Panc1 (cell line): ENCODE measurements around the gene DELE1. TPM values are rescaled to one million over a fixed set of nuclear protein-coding genes. Genes with fewer than 3 reads are reported as not detected.

ENCODE experiments used
- ATAC-seq: fragments of 200-7000 bp; cut with Tn5 transposase; 2 replicates; pipeline ENCODE4 v1.9.1; 2020; ENCODE audit warnings: mild to moderate bottlenecking, moderate library complexity
- BruUV-seq: library from RNA; stranded (reverse); fragments of 400-500 nt; replicated peaks from 2 replicates; lab custom pipeline; 2021; lab: Mats Ljungman, UMichigan
- CTCF ChIA-PET: fragments of 300-600 bp; sonication (Branson Sonifier 250); formaldehyde crosslinking; loops from one replicate; lab custom pipeline; 2022; ENCODE audit warnings: antibody characterized with exemption; lab: Charles Lee
- POLR2A ChIA-PET: fragments of 300-600 bp; sonication (Branson Sonifier 250); formaldehyde crosslinking; loops from one replicate; lab custom pipeline; 2022; ENCODE audit warnings: antibody characterized with exemption; lab: Charles Lee
- DNase-seq: peaks from one replicate; pipeline ENCODE4 v3.0.0-alpha.2; 2010; ENCODE audit warnings: low read depth, low spot score
- H3K27ac ChIP-seq: 2 replicates; pipeline ENCODE4 v1.5.1; 2011; ENCODE audit warnings: mild to moderate bottlenecking, low read length, inconsistent platforms
- H3K27me3 ChIP-seq: fragments of 200-500 bp; sonication (Bioruptor generic); 2 replicates; pipeline ENCODE4 v1.6.0; 2014; ENCODE audit warnings: low read length, inconsistent platforms; ENCODE audit not compliant: control insufficient read depth, insufficient read depth
- H3K36me3 ChIP-seq: fragments of 200-500 bp; sonication (Bioruptor generic); 2 replicates; pipeline ENCODE4 v1.5.1; 2014; ENCODE audit warnings: inconsistent platforms, mild to moderate bottlenecking, low read length, moderate library complexity; ENCODE audit not compliant: control insufficient read depth, insufficient read depth
- H3K4me1 ChIP-seq: 2 replicates; pipeline ENCODE4 v1.5.1; 2011; ENCODE audit warnings: inconsistent platforms, mild to moderate bottlenecking, low read length, moderate library complexity; ENCODE audit not compliant: control insufficient read depth, insufficient read depth
- H3K4me3 ChIP-seq, 2 experiments: 2 replicates each; pipeline ENCODE4 v1.5.1; 2011 to 2012; ENCODE audit warnings: low read depth in 2 of 2, low read length in 2 of 2, mild to moderate bottlenecking in 2 of 2, inconsistent platforms in 1 of 2, moderate library complexity in 1 of 2
- H3K9me3 ChIP-seq: fragments of 200-500 bp; sonication (Bioruptor generic); 2 replicates; pipeline ENCODE4 v1.5.1; 2014; ENCODE audit warnings: low read depth, mild to moderate bottlenecking, inconsistent platforms, low read length, moderate library complexity; ENCODE audit not compliant: control insufficient read depth, insufficient read depth
- POLR2AphosphoS5 ChIP-seq: IDR thresholded peaks from 2 replicates; pipeline ENCODE4 v1.6.1; 2012; ENCODE audit warnings: mild to moderate bottlenecking, low read depth, low read length, moderate library complexity
- SIN3A ChIP-seq: IDR thresholded peaks from 2 replicates; pipeline ENCODE4 v1.6.1; 2012; ENCODE audit warnings: low read depth, mild to moderate bottlenecking, low read length, moderate library complexity, borderline replicate concordance; ENCODE audit not compliant: insufficient read depth
- TCF7L2 ChIP-seq: IDR thresholded peaks from 2 replicates; pipeline ENCODE4 v1.6.1; 2011; ENCODE audit warnings: mild to moderate bottlenecking, low read depth, low read length, inconsistent platforms
- in situ Hi-C: cut with HindIII; loops from 2 replicates; pipeline ENCODE4 v1.10.0; 2016; ENCODE audit warnings: low sequenced_read_pairs, low pct_unique_long_range_greater_than_20kb
- intact Hi-C: fragments of 100-400 bp; cut with micrococcal nuclease; formaldehyde crosslinking; loops from one replicate; pipeline ENCODE4 v1.10.0; 2022; ENCODE audit not compliant: unreplicated experiment
- total RNA-seq: library from RNA; stranded (reverse); gene quantifications from one replicate; pipeline ENCODE4 v1.2.1, GENCODE V29; 2021; ENCODE audit not compliant: unreplicated experiment
- TF ChIP-seq, protein P1 (sequence below): fragments of 450-650 bp; IDR thresholded peaks from 2 replicates; pipeline ENCODE4 v1.5.1; 2017; ENCODE audit warnings: mild to moderate bottlenecking
- TF ChIP-seq, protein P2 (sequence below), 2 experiments: IDR thresholded peaks; 2 replicates each; pipeline ENCODE4 v1.6.1; 2011 to 2012; ENCODE audit warnings: low read depth in 2 of 2, control low read depth in 1 of 2, low read length in 1 of 2, mild to moderate bottlenecking in 1 of 2, moderate library complexity in 1 of 2; ENCODE audit not compliant: insufficient read depth in 1 of 2

DELE1 gene
- total RNA-seq, 1 experiment from 2014 or later, result 78.4 TPM

DNA sequence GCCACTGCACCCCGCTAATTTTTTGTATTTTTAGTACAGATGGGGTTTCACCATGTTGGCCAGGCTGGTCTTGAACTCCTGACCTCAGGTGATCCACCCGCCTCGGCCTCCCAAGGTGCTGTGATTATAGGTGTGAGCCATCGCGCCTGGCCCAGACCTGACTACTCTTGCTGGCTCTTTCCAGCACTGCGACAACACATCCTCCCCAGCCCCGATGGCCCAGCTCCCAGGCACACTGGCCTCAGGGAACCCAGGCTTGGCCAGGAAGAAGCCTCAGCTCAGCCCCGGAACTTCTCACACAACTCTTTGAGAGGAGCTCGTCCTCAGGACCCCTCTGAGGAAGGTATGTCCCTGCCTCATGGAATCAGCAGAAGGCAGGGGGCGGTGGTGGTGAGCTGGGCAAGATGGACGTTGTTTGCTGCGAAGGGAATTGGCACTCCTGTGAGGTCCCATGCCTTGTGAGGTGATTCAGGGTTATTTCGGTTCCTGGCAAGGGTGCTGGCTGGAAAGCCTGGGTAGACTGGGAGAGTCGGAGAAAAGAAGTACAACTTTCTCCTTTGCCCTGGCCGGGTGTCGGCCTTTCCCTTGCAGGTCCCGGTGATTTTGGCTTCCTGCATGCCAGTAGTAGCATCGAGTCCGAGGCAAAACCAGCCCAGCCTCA lies 5.9 kb downstream of the DELE1 start:
- intact Hi-C loops, result no loop called here
- Histone ChIP-seq H3K27ac (no peak overlapping the region), H3K36me3 (peaks cover 24% of the 10 kb centered on the region), H3K4me3 (no peak overlapping the region), H3K27me3 (no peaks in the 10 kb centered on the region), H3K4me1 (no peaks in the 10 kb centered on the region), H3K9me3 (no peaks in the 10 kb centered on the region)
- CTCF ChIA-PET, result no interaction called here
- ATAC-seq, result no peak
- no peak for TF ChIP-seq POLR2AphosphoS5
- TF ChIP-seq, protein P1, sequence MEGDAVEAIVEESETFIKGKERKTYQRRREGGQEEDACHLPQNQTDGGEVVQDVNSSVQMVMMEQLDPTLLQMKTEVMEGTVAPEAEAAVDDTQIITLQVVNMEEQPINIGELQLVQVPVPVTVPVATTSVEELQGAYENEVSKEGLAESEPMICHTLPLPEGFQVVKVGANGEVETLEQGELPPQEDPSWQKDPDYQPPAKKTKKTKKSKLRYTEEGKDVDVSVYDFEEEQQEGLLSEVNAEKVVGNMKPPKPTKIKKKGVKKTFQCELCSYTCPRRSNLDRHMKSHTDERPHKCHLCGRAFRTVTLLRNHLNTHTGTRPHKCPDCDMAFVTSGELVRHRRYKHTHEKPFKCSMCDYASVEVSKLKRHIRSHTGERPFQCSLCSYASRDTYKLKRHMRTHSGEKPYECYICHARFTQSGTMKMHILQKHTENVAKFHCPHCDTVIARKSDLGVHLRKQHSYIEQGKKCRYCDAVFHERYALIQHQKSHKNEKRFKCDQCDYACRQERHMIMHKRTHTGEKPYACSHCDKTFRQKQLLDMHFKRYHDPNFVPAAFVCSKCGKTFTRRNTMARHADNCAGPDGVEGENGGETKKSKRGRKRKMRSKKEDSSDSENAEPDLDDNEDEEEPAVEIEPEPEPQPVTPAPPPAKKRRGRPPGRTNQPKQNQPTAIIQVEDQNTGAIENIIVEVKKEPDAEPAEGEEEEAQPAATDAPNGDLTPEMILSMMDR, result no peak
- TF ChIP-seq, protein P2, sequence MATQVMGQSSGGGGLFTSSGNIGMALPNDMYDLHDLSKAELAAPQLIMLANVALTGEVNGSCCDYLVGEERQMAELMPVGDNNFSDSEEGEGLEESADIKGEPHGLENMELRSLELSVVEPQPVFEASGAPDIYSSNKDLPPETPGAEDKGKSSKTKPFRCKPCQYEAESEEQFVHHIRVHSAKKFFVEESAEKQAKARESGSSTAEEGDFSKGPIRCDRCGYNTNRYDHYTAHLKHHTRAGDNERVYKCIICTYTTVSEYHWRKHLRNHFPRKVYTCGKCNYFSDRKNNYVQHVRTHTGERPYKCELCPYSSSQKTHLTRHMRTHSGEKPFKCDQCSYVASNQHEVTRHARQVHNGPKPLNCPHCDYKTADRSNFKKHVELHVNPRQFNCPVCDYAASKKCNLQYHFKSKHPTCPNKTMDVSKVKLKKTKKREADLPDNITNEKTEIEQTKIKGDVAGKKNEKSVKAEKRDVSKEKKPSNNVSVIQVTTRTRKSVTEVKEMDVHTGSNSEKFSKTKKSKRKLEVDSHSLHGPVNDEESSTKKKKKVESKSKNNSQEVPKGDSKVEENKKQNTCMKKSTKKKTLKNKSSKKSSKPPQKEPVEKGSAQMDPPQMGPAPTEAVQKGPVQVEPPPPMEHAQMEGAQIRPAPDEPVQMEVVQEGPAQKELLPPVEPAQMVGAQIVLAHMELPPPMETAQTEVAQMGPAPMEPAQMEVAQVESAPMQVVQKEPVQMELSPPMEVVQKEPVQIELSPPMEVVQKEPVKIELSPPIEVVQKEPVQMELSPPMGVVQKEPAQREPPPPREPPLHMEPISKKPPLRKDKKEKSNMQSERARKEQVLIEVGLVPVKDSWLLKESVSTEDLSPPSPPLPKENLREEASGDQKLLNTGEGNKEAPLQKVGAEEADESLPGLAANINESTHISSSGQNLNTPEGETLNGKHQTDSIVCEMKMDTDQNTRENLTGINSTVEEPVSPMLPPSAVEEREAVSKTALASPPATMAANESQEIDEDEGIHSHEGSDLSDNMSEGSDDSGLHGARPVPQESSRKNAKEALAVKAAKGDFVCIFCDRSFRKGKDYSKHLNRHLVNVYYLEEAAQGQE (IDR thresholded peaks at IDR 0.05; ENCODE audit: insufficient read depth in 1 of 2, low read depth in 2 of 2, low read length in 1 of 2), result no peak
- no peak for TF ChIP-seq TCF7L2
- TF ChIP-seq SIN3A, result no peak
- in situ Hi-C loops, result no loop called here
- BruUV-seq, result no TSS peak
- no peak for DNase-seq
- POLR2A ChIA-PET, result no interaction called here

DNA sequence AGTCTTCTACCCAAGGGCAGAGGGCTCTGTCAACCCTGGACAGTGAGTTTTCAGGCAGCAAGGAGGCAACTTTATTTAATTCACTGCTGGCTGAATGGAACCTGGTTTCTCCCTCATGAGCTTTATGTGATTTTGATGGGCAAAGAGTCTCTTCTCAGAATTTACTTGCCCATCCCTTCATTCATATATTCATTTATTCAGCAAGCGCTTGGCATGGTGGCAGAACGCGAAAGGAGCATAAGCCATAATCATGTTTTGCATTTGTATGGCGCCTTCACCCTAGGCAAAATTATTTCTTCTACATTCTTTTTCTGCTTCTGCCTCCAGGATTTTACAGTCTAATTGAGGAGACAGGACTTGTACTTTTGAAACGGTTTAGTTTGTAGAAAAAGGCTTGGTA lies 8.0 kb downstream of the DELE1 start:
- ATAC-seq (no peak), DNase-seq (no peak)
- POLR2A ChIA-PET, result no interaction called here
- Histone ChIP-seq H3K4me3 (no peak overlapping the region), H3K27me3 (no peaks in the 10 kb centered on the region), H3K36me3 (peaks cover 24% of the 10 kb centered on the region), H3K27ac (no peak overlapping the region), H3K4me1 (no peaks in the 10 kb centered on the region), H3K9me3 (no peaks in the 10 kb centered on the region)
- TF ChIP-seq, protein P1, result no peak
- TF ChIP-seq TCF7L2 (no peak), POLR2AphosphoS5 (no peak), SIN3A (no peak)
- TF ChIP-seq, protein P2 (IDR thresholded peaks at IDR 0.05; ENCODE audit: insufficient read depth in 1 of 2, low read depth in 2 of 2, low read length in 1 of 2), result no peak
- in situ Hi-C loops (no loop called here), intact Hi-C loops (no loop called here)
- CTCF ChIA-PET, result no interaction called here
- BruUV-seq, result no TSS peak
